PC-9 (cell line): ENCODE data around the gene KLK15. TPM values are rescaled to one million over a fixed set of nuclear protein-coding genes. Genes with fewer than 3 reads are reported as not detected.

Experiments
- BruUV-seq: library from RNA; stranded (reverse); fragments of 400-500 nt; replicated peaks from 2 replicates; lab custom pipeline; 2021; lab: Mats Ljungman, UMichigan
- CTCF ChIA-PET: fragments of 300-600 bp; sonication (Branson Sonifier 250); formaldehyde crosslinking; loops from one replicate; lab custom pipeline; 2022; ENCODE audit warnings: antibody characterized with exemption; lab: Charles Lee
- POLR2A ChIA-PET: fragments of 300-600 bp; sonication (Branson Sonifier 250); formaldehyde crosslinking; loops from one replicate; lab custom pipeline; 2022; ENCODE audit warnings: antibody characterized with exemption; ENCODE audit not compliant: unreplicated experiment; lab: Charles Lee
- DNase-seq, 2 experiments: peaks; one replicate each; pipeline versions ENCODE4 v3.0.0 to v3.0.0-alpha.2; 2015 to 2022; ENCODE audit warnings: mixed read lengths in 1 of 2
- H2AFZ ChIP-seq: fragments of 200-600 bp; sonication (generic); 2 replicates; pipeline ENCODE4 v1.8.1; 2017; ENCODE audit warnings: antibody characterized with exemption
- H3F3A ChIP-seq: fragments of 200-600 bp; sonication (generic); 2 replicates; pipeline ENCODE4 v1.8.1; 2017; ENCODE audit warnings: antibody characterized with exemption, mild to moderate bottlenecking, low read depth; ENCODE audit not compliant: insufficient read depth
- H3K27ac ChIP-seq: fragments of 200-600 bp; sonication (generic); 2 replicates; pipeline ENCODE4 v1.6.1; 2016; ENCODE audit warnings: mixed run types
- H3K27me3 ChIP-seq: fragments of 200-600 bp; sonication (generic); 2 replicates; pipeline ENCODE4 v1.6.1; 2016; ENCODE audit warnings: low read depth, mixed run types; ENCODE audit not compliant: insufficient read depth
- H3K36me3 ChIP-seq: fragments of 200-600 bp; sonication (generic); 2 replicates; pipeline ENCODE4 v1.6.1; 2016; ENCODE audit warnings: low read depth, mixed run types
- H3K4me1 ChIP-seq: fragments of 200-600 bp; sonication (generic); replicated peaks from 2 replicates; pipeline ENCODE4 v1.6.1; 2016; ENCODE audit warnings: mixed run types; ENCODE audit not compliant: insufficient read depth
- H3K4me2 ChIP-seq: fragments of 200-600 bp; sonication (generic); 2 replicates; pipeline ENCODE4 v1.6.1; 2017; ENCODE audit warnings: mixed run types
- H3K4me3 ChIP-seq: fragments of 200-600 bp; sonication (generic); 2 replicates; pipeline ENCODE4 v1.6.1; 2016; ENCODE audit warnings: mixed run types
- H3K79me2 ChIP-seq: fragments of 200-600 bp; sonication (generic); 2 replicates; pipeline ENCODE4 v1.6.1; 2017; ENCODE audit warnings: low read depth, mixed run types
- H3K9me2 ChIP-seq: fragments of 200-600 bp; sonication (generic); 2 replicates; pipeline ENCODE4 v1.8.1; 2017; ENCODE audit warnings: mild to moderate bottlenecking; ENCODE audit not compliant: insufficient read depth
- H3K9me3 ChIP-seq: fragments of 200-600 bp; sonication (generic); 2 replicates; pipeline ENCODE4 v1.8.1; 2016; ENCODE audit warnings: low read depth; ENCODE audit not compliant: insufficient read depth
- H4K20me1 ChIP-seq: fragments of 200-600 bp; sonication (generic); 2 replicates; pipeline ENCODE4 v1.8.1; 2017; ENCODE audit not compliant: insufficient read depth
- CTCF ChIP-seq: fragments of 200-600 bp; sonication (generic); conservative IDR thresholded peaks from 2 replicates; pipeline ENCODE4 v1.6.1; 2017; ENCODE audit warnings: mixed run types, antibody characterized with exemption, mild to moderate bottlenecking, moderate library complexity
- EZH2 ChIP-seq: fragments of 200-600 bp; sonication (generic); IDR thresholded peaks from 2 replicates; pipeline ENCODE4 v1.8.0; 2017; ENCODE audit warnings: antibody characterized with exemption, low read depth
- intact Hi-C: fragments of 100-400 bp; cut with micrococcal nuclease; formaldehyde crosslinking; loops from one replicate; pipeline ENCODE4 v1.10.0; 2022; ENCODE audit not compliant: unreplicated experiment
- total RNA-seq: library from RNA; stranded (reverse); gene quantifications from 2 replicates; pipeline ENCODE4 v1.2.3, GENCODE V29; 2021

Gene KLK15
- total RNA-seq, 1 experiment from 2014 or later = not detected

- Histone ChIP-seq H3K36me3 (no peaks in the 10 kb centered on the region), H3K4me2 (no peak overlapping the region), H2AFZ (no peak overlapping the region), H3K4me1 (no peaks in the 10 kb centered on the region), H3K79me2 (no peaks in the 10 kb centered on the region), H3K9me2 (no peaks in the 10 kb centered on the region), H3F3A (no peaks in the 10 kb centered on the region), H3K27ac (no peak overlapping the region), H3K4me3 (no peak overlapping the region), H3K9me3 (no peaks in the 10 kb centered on the region), H3K27me3 (peaks cover 82% of the 10 kb centered on the region), H4K20me1 (no peaks in the 10 kb centered on the region)
- intact Hi-C loops = no loop called here
- TF ChIP-seq CTCF = no peak
- TF ChIP-seq EZH2 = no peak
- no peak for DNase-seq
- ChIA-PET CTCF (no interaction called here), POLR2A (no interaction called here)
- no TSS peak for BruUV-seq
Measured at GRCh38 chr19:50776131-50776530, 57.2 kb downstream of the KLK15 start.

Other genes with a start within 250 kb of the KLK15 start
- gene SYT3, start 193.7 kb downstream of the KLK15 start, total RNA-seq = not detected in 2 replicates
- gene C19orf81, start 184.1 kb downstream of the KLK15 start, total RNA-seq = not detected in 2 replicates
- not detected in 2 replicates for gene SHANK1, start 113.8 kb downstream of the KLK15 start, total RNA-seq
- gene CLEC11A, start 110.2 kb downstream of the KLK15 start, total RNA-seq = not detected in 2 replicates
- gene GPR32, start 63.1 kb downstream of the KLK15 start, total RNA-seq = not detected in 2 replicates
- not detected in 2 replicates for gene ACP4, start 43.2 kb downstream of the KLK15 start, total RNA-seq
- not detected in 2 replicates for gene KLK1, start 9.8 kb downstream of the KLK15 start, total RNA-seq
- not detected in 2 replicates for gene KLK3, start 21.3 kb upstream of the KLK15 start, total RNA-seq
- gene KLK2, start 39.9 kb upstream of the KLK15 start, total RNA-seq = not detected in 2 replicates
- gene KLK4, start 77.8 kb upstream of the KLK15 start, total RNA-seq = not detected in 2 replicates
- 405 and 412 TPM in 2 replicates for gene KLK5, start 119.5 kb upstream of the KLK15 start, total RNA-seq
- gene KLK6, start 136.0 kb upstream of the KLK15 start, total RNA-seq = 490 and 581 TPM in 2 replicates
- 98.1 and 138 TPM in 2 replicates for gene KLK7, start 150.3 kb upstream of the KLK15 start, total RNA-seq
- gene KLK8, start 168.0 kb upstream of the KLK15 start, total RNA-seq = 120 and 128 TPM in 2 replicates
- 28.0 and 28.9 TPM in 2 replicates for gene KLK10, start 186.1 kb upstream of the KLK15 start, total RNA-seq
- gene KLK11, start 193.0 kb upstream of the KLK15 start, total RNA-seq = 1.5 and 1.6 TPM in 2 replicates
- gene KLK12, start 201.4 kb upstream of the KLK15 start, total RNA-seq = not detected in 2 replicates
- not detected in 2 replicates for gene KLK13, start 231.5 kb upstream of the KLK15 start, total RNA-seq
- 0.35 and 0.57 TPM in 2 replicates for gene KLK14, start 249.3 kb upstream of the KLK15 start, total RNA-seq